ENCODE measurements around the gene MRPL21. TPM values are rescaled to one million over a fixed set of nuclear protein-coding genes. Genes with fewer than 3 reads are reported as not detected.

The MRPL21 gene
- total RNA-seq, 1 donor from 2014 or later = 64.4 TPM

DNA sequence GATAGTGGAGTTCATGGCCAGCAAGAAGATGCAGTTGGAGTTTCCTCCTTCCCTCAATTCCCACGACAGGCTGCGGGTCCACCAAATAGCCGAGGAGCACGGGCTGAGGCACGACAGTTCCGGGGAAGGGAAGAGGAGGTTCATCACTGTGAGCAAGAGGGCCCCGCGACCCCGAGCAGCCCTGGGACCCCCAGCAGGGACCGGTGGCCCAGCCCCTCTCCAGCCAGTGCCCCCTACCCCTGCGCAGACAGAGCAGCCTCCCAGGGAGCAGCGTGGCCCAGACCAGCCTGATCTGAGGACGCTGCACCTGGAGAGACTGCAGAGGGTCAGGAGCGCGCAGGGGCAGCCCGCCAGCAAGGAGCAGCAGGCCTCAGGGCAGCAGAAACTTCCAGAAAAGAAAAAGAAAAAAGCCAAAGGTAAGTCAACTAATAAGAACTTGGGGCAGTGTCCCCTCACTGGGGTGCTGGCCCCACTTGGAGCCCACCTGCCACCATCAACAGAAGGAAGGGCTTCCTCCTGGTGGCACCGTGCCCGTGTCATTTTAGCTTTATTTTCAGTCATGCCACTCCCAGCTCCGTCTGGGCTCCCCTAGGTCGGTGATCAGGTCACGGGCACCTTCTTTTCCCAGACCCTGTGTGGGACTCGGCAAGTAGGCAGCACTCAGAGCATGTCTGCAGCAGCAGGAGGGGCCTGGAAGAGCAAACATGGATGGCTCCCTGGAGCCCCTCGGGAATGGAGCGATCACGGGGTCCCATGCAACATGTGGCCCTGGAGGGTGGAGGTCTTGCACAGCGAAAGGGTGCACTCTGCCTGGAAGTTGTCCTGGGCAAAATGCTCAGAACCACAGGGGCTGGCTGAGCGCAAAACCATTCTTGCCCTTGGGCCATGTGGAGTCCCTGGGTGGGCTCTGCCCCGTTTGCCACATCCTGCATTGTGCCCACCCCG lies 33.3 kb upstream of the MRPL21 start:
- Mint-ChIP-seq H3K36me3 (ENCODE audit: low read depth) (no peaks in the 10 kb centered on the region), H3K9me3 (no peaks in the 10 kb centered on the region), H3K4me3 (no peak overlapping the region), H3K4me1 (no peaks in the 10 kb centered on the region), H3K27me3 (ENCODE audit: low read depth) (no peaks in the 10 kb centered on the region), H3K27ac (ENCODE audit: unreplicated experiment) (no peak overlapping the region)
- TF ChIP-seq, protein P1, sequence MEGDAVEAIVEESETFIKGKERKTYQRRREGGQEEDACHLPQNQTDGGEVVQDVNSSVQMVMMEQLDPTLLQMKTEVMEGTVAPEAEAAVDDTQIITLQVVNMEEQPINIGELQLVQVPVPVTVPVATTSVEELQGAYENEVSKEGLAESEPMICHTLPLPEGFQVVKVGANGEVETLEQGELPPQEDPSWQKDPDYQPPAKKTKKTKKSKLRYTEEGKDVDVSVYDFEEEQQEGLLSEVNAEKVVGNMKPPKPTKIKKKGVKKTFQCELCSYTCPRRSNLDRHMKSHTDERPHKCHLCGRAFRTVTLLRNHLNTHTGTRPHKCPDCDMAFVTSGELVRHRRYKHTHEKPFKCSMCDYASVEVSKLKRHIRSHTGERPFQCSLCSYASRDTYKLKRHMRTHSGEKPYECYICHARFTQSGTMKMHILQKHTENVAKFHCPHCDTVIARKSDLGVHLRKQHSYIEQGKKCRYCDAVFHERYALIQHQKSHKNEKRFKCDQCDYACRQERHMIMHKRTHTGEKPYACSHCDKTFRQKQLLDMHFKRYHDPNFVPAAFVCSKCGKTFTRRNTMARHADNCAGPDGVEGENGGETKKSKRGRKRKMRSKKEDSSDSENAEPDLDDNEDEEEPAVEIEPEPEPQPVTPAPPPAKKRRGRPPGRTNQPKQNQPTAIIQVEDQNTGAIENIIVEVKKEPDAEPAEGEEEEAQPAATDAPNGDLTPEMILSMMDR (conservative IDR thresholded peaks at IDR 0.05) = no peak
- no peak for DNase-seq (ENCODE audit: low read depth, low spot score)

DNA sequence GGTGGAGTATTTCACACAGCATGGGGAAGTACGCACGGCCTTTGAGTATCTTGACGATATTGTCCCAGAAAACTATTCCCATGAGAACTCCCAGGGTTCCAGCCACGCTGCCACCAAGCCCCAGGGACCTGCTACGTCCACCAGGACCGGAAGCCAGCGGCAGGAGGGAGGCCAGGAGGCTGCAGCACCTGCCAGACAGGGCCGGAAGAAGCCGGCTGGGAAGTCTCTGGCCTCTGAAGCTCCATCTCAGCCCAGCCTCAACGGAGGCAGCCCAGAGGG lies 32.7 kb upstream of the MRPL21 start:
- no peak for DNase-seq (ENCODE audit: low read depth, low spot score)
- Mint-ChIP-seq H3K36me3 (ENCODE audit: low read depth) (peaks cover 3% of the 10 kb centered on the region), H3K27me3 (ENCODE audit: low read depth) (no peaks in the 10 kb centered on the region), H3K4me3 (no peak overlapping the region), H3K4me1 (no peaks in the 10 kb centered on the region), H3K27ac (ENCODE audit: unreplicated experiment) (no peak overlapping the region), H3K9me3 (no peaks in the 10 kb centered on the region)
- TF ChIP-seq, protein P1 (conservative IDR thresholded peaks at IDR 0.05) = no peak

DNA sequence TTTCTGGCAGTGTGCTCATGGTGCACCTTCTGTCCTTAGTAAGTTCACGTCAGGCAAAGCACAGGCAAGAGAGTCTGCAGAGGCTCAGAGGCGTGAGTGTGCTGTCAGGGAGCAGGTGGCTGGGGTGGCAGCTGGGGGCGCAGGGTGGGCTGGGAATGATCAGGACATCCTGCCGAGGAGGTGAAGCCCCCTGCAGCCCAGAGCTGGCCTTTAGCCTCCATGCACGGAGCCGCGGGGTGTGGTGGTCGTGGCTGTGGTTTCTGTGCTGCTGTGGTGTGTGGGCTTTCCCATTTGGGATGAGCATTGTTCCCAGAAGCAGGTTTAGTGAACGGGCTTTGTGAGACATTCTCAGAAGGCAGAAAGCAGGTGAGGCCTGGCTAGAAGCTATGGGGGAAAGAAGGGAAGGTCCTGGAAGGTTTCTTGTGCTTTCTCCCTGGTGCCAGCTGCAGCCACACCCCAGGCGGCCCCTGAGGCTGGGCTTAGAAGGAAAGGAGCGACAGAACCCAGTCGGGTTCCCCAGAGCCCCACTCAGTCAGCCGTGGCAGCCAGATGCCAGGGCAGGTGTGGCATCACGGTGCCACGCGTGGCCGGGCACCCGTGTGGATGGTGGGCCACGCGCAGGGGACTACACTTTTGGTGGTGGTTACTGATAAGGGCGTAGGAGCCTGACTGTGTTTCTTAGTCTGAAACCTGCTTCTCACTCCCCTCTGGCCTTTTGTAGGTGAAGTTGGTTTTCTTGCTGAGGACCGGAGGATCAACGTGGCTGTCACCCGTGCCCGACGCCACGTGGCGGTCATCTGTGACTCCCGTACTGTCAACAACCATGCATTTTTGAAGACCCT lies 32.1 kb upstream of the MRPL21 start:
- Mint-ChIP-seq H3K36me3 (ENCODE audit: low read depth) (peaks cover 3% of the 10 kb centered on the region), H3K4me1 (no peaks in the 10 kb centered on the region), H3K27ac (ENCODE audit: unreplicated experiment) (no peak overlapping the region), H3K4me3 (no peak overlapping the region), H3K9me3 (no peaks in the 10 kb centered on the region), H3K27me3 (ENCODE audit: low read depth) (no peaks in the 10 kb centered on the region)
- no peak for DNase-seq (ENCODE audit: low read depth, low spot score)
- TF ChIP-seq, protein P1 (conservative IDR thresholded peaks at IDR 0.05) = no peak

DNA sequence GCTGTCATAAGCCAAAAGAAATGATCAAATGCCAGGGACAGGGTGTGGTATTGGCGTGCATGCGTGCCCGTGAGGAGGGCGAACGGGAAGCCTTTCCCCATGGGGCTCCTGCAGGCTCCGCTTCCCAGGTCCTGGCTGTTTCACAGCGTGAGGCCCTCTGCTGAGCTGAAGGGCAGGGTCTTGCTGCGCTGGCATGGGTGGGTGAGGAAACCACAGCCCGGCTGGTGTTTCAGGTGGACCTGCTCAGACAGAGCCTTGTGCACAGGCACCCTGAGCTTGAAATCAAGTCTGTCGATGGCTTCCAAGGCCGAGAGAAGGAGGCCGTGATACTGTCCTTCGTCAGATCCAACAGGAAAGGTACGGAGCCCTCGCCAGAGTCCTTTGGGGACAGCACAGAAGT lies 31.4 kb upstream of the MRPL21 start:
- Mint-ChIP-seq H3K4me1 (no peaks in the 10 kb centered on the region), H3K4me3 (no peak overlapping the region), H3K27me3 (ENCODE audit: low read depth) (no peaks in the 10 kb centered on the region), H3K36me3 (ENCODE audit: low read depth) (peaks cover 9% of the 10 kb centered on the region), H3K27ac (ENCODE audit: unreplicated experiment) (no peak overlapping the region), H3K9me3 (no peaks in the 10 kb centered on the region)
- TF ChIP-seq, protein P1 (conservative IDR thresholded peaks at IDR 0.05) = no peak
- DNase-seq (ENCODE audit: low read depth, low spot score) = no peak

DNA sequence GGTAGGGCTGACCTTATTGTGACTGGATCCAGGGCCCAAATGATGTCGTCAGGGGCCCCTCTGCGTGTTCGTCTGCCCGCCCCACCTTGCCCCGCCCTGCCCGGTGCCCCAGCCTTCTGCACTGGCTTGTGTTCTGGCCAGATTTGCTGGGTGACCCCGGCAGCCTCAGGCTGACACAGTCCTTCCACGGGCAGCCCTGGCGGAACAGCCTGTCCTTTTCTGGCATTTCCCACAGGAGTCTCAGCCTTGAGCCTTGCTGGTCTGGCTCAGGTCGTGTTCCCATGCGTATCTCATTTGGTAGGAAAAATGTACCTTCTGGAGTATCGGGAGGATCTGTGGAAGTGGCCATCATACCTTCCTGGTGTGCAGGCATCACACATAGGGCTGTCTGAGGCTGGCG lies 31.0 kb upstream of the MRPL21 start:
- peaks cover 11% of the 10 kb centered on the region for H3K36me3 Mint-ChIP-seq (ENCODE audit: low read depth)
- TF ChIP-seq, protein P1 (conservative IDR thresholded peaks at IDR 0.05) = no peak
- no peak overlapping the region for H3K27ac Mint-ChIP-seq (ENCODE audit: unreplicated experiment)

More for the DNA sequence above, 31.0 kb upstream of the MRPL21 start:
- Mint-ChIP-seq H3K4me1 (no peaks in the 10 kb centered on the region), H3K9me3 (no peaks in the 10 kb centered on the region), H3K4me3 (no peak overlapping the region), H3K27me3 (ENCODE audit: low read depth) (no peaks in the 10 kb centered on the region)
- DNase-seq (ENCODE audit: low read depth, low spot score) = no peak

Measured in neural crest cell (in vitro differentiated cells).